Trophoblast cell (in vitro differentiated cells and primary cell): ENCODE measurements around the gene SAV1.

Source experiments
- DNase-seq, 2 donors: peaks; one replicate each; pipeline ENCODE4 v3.0.0-alpha.2; 2016
- H2AFZ ChIP-seq: 2 replicates; pipeline ENCODE4 v1.6.1; 2013; ENCODE audit warnings: low read length, moderate library complexity, mild to moderate bottlenecking; ENCODE audit not compliant: insufficient read depth, poor library complexity
- H2AK5ac ChIP-seq: 2 replicates; pipeline ENCODE4 v1.6.1; 2013; ENCODE audit warnings: mild to moderate bottlenecking, low read length
- H2BK120ac ChIP-seq: 2 replicates; pipeline ENCODE4 v1.6.1; 2013; ENCODE audit warnings: low read length, mild to moderate bottlenecking, moderate library complexity; ENCODE audit not compliant: insufficient read depth, poor library complexity
- H2BK12ac ChIP-seq: 2 replicates; pipeline ENCODE4 v1.6.1; 2013; ENCODE audit warnings: mild to moderate bottlenecking, low read length, moderate library complexity
- H2BK5ac ChIP-seq: 2 replicates; pipeline ENCODE4 v1.6.1; 2013; ENCODE audit warnings: low read length, low read depth, moderate library complexity, mild to moderate bottlenecking; ENCODE audit not compliant: poor library complexity
- H3K14ac ChIP-seq: 2 replicates; pipeline ENCODE4 v1.6.1; 2013; ENCODE audit warnings: mild to moderate bottlenecking, low read length
- H3K18ac ChIP-seq: 2 replicates; pipeline ENCODE4 v1.6.1; 2013; ENCODE audit warnings: mild to moderate bottlenecking, low read length
- H3K23ac ChIP-seq: 2 replicates; pipeline ENCODE4 v1.6.1; 2013; ENCODE audit warnings: low read length
- H3K27ac ChIP-seq: 2 replicates; pipeline ENCODE4 v1.5.1; 2013; ENCODE audit warnings: low read depth, mild to moderate bottlenecking, inconsistent platforms, low read length, moderate library complexity
- H3K27me3 ChIP-seq: 2 replicates; pipeline ENCODE4 v1.6.1; 2013; ENCODE audit warnings: inconsistent platforms, mild to moderate bottlenecking, low read length, moderate library complexity; ENCODE audit not compliant: insufficient read depth
- H3K36me3 ChIP-seq, 2 experiments: 1 replicate in 1 of 2; 2 replicates in 1 of 2; pipeline ENCODE4 v1.6.1; 2013; ENCODE audit warnings: low read length in 2 of 2, mild to moderate bottlenecking in 2 of 2, moderate library complexity in 1 of 2; ENCODE audit not compliant: insufficient read depth in 2 of 2, control insufficient read depth in 1 of 2
- H3K4ac ChIP-seq: 2 replicates; pipeline ENCODE4 v1.6.1; 2013; ENCODE audit warnings: low read depth, mild to moderate bottlenecking, low read length, moderate library complexity
- H3K4me1 ChIP-seq, 2 experiments: 1 replicate in 1 of 2; 2 replicates in 1 of 2; pipeline ENCODE4 v1.6.1; 2013; ENCODE audit warnings: low read length in 2 of 2, mild to moderate bottlenecking in 2 of 2, moderate library complexity in 1 of 2; ENCODE audit not compliant: insufficient read depth in 2 of 2, control insufficient read depth in 1 of 2
- H3K4me2 ChIP-seq: 2 replicates; pipeline ENCODE4 v1.6.1; 2013; ENCODE audit warnings: inconsistent platforms, mild to moderate bottlenecking, low read length, moderate library complexity
- H3K4me3 ChIP-seq: 2 replicates; pipeline ENCODE4 v1.5.1; 2013; ENCODE audit warnings: mild to moderate bottlenecking, low read depth, low read length, inconsistent platforms
- H3K79me1 ChIP-seq: one replicate; pipeline ENCODE4 v1.6.1; 2013; ENCODE audit warnings: low read length
- H3K79me2 ChIP-seq: 2 replicates; pipeline ENCODE4 v1.6.1; 2013; ENCODE audit warnings: low read length, mild to moderate bottlenecking; ENCODE audit not compliant: control insufficient read depth, insufficient read depth, poor library complexity
- H3K9ac ChIP-seq: 2 replicates; pipeline ENCODE4 v1.6.1; 2013; ENCODE audit warnings: mild to moderate bottlenecking, low read length
- H3K9me3 ChIP-seq: 2 replicates; pipeline ENCODE4 v1.6.1; 2013; ENCODE audit warnings: low read depth, mild to moderate bottlenecking, control low read depth, inconsistent platforms, low read length; ENCODE audit not compliant: insufficient read depth
- H4K12ac ChIP-seq: 2 replicates; pipeline ENCODE4 v1.6.1; 2013; ENCODE audit warnings: low read depth, mild to moderate bottlenecking, low read length, moderate library complexity
- H4K8ac ChIP-seq: 2 replicates; pipeline ENCODE4 v1.6.1; 2013; ENCODE audit warnings: low read depth, mild to moderate bottlenecking, low read length, moderate library complexity
- H4K91ac ChIP-seq: one replicate; pipeline ENCODE4 v1.6.1; 2013; ENCODE audit warnings: low read depth, mild to moderate bottlenecking, low read length, moderate library complexity
- WGBS: extraction: QIAGEN DNeasy Blood & Tissue Kit; methylation state at CpG from one replicate; pipeline ENCODE4 v1.1.7; 2013; ENCODE audit warnings: missing lambda C conversion rate; ENCODE audit not compliant: insufficient read length, insufficient coverage; ENCODE audit errors: extremely low coverage; 5-methylcytosine and 5-hydroxymethylcytosine counted together

SAV1 gene

GRCh38 chr14:50619569-50620141 is 48.5 kb downstream of the SAV1 start:
- H3K9me3 ChIP-seq = no peaks in the 10 kb centered on the region
- no peak overlapping the region for H2BK5ac ChIP-seq
- no peak overlapping the region for H2BK120ac ChIP-seq
- H4K91ac ChIP-seq = no peak overlapping the region
- H2BK12ac ChIP-seq = no peak overlapping the region
- no peak overlapping the region for H3K18ac ChIP-seq
- no peak overlapping the region for H2AK5ac ChIP-seq
- H3K79me1 ChIP-seq = no peaks in the 10 kb centered on the region
- H3K4me3 ChIP-seq = no peak overlapping the region
- H3K14ac ChIP-seq = no peak overlapping the region
- H3K36me3 ChIP-seq = no peaks in the 10 kb centered on the region
- no peak overlapping the region for H4K8ac ChIP-seq
- H2AFZ ChIP-seq = no peak overlapping the region
- H3K23ac ChIP-seq = no peak overlapping the region
- WGBS = no CpG with 5 or more reads among the region's 5 CpGs
- no peak overlapping the region for H3K4me2 ChIP-seq
- H3K9ac ChIP-seq = no peak overlapping the region
- peak; percentile 2 to 54 for DNase-seq
- no peak overlapping the region for H3K4ac ChIP-seq
- H3K27ac ChIP-seq = no peak overlapping the region
- H3K27me3 ChIP-seq = no peaks in the 10 kb centered on the region
- H3K79me2 ChIP-seq = no peaks in the 10 kb centered on the region
- no peak overlapping the region for H4K12ac ChIP-seq
- no peaks in the 10 kb centered on the region for H3K4me1 ChIP-seq

- Histone ChIP-seq H3K79me1 (no peaks in the 10 kb centered on the region), H2AK5ac (no peak overlapping the region), H3K79me2 (no peaks in the 10 kb centered on the region), H2AFZ (no peak overlapping the region), H2BK12ac (no peak overlapping the region), H3K4ac (no peak overlapping the region), H3K23ac (no peak overlapping the region), H3K14ac (no peak overlapping the region), H4K91ac (no peak overlapping the region), H3K4me3 (no peak overlapping the region), H2BK5ac (no peak overlapping the region), H3K18ac (no peak overlapping the region), H3K27ac (no peak overlapping the region), H3K4me2 (no peak overlapping the region), H3K27me3 (no peaks in the 10 kb centered on the region), H3K36me3 (no peaks in the 10 kb centered on the region), H3K9me3 (no peaks in the 10 kb centered on the region), H2BK120ac (no peak overlapping the region), H3K4me1 (no peaks in the 10 kb centered on the region), H3K9ac (no peak overlapping the region), H4K12ac (no peak overlapping the region), H4K8ac (no peak overlapping the region)
- no peak for DNase-seq
- WGBS = no CpG with 5 or more reads among the region's 2 CpGs
Observed at GRCh38 chr14:50616275-50616674, 51.8 kb downstream of the SAV1 start.

- Histone ChIP-seq H2AK5ac (no peak overlapping the region), H3K9me3 (no peaks in the 10 kb centered on the region), H3K27me3 (no peaks in the 10 kb centered on the region), H3K4me1 (no peaks in the 10 kb centered on the region), H3K4me2 (no peak overlapping the region), H3K14ac (no peak overlapping the region), H2BK5ac (no peak overlapping the region), H3K36me3 (no peaks in the 10 kb centered on the region), H2BK120ac (no peak overlapping the region), H3K18ac (no peak overlapping the region), H3K79me1 (no peaks in the 10 kb centered on the region), H3K27ac (no peak overlapping the region), H3K79me2 (no peaks in the 10 kb centered on the region), H4K8ac (no peak overlapping the region), H4K12ac (no peak overlapping the region), H3K4ac (no peak overlapping the region), H2BK12ac (no peak overlapping the region), H2AFZ (no peak overlapping the region), H4K91ac (no peak overlapping the region), H3K23ac (no peak overlapping the region), H3K4me3 (no peak overlapping the region), H3K9ac (no peak overlapping the region)
- WGBS = no CpG with 5 or more reads among the region's 2 CpGs
- DNase-seq = no peak
Observed at GRCh38 chr14:50615552-50615951, 52.6 kb downstream of the SAV1 start.

GRCh38 chr14:50615056-50615455 is 53.0 kb downstream of the SAV1 start:
- H3K9me3 ChIP-seq = no peaks in the 10 kb centered on the region
- DNase-seq = no peak
- no peak overlapping the region for H3K23ac ChIP-seq
- H3K79me1 ChIP-seq = no peaks in the 10 kb centered on the region
- no peak overlapping the region for H2AFZ ChIP-seq
- WGBS = no CpG with 5 or more reads among the region's 4 CpGs
- no peak overlapping the region for H2BK120ac ChIP-seq
- H3K4me1 ChIP-seq = no peaks in the 10 kb centered on the region
- H3K79me2 ChIP-seq = no peaks in the 10 kb centered on the region
- H3K14ac ChIP-seq = no peak overlapping the region
- no peak overlapping the region for H3K4me2 ChIP-seq
- H4K12ac ChIP-seq = no peak overlapping the region
- no peak overlapping the region for H4K8ac ChIP-seq
- no peak overlapping the region for H3K4me3 ChIP-seq
- H2BK5ac ChIP-seq = no peak overlapping the region
- H3K36me3 ChIP-seq = no peaks in the 10 kb centered on the region
- H3K27me3 ChIP-seq = no peaks in the 10 kb centered on the region
- H3K4ac ChIP-seq = no peak overlapping the region
- H2BK12ac ChIP-seq = no peak overlapping the region
- no peak overlapping the region for H4K91ac ChIP-seq
- no peak overlapping the region for H3K18ac ChIP-seq
- H3K27ac ChIP-seq = no peak overlapping the region
- no peak overlapping the region for H2AK5ac ChIP-seq
- H3K9ac ChIP-seq = no peak overlapping the region
